Activated CD4-positive, alpha-beta T cell treated with anti-CD3 and anti-CD28 coated beads for 36 hours (primary cell): ENCODE data around the gene CDH16. TPM values are rescaled to one million over a fixed set of nuclear protein-coding genes. Genes with fewer than 3 reads are reported as not detected.

ENCODE experiments used
- ATAC-seq: fragments of 200-7000 bp; cut with Tn5 transposase; one replicate; pipeline ENCODE4 v1.10.0; 2021; ENCODE audit warnings: mild to moderate bottlenecking, moderate library complexity
- CTCF ChIA-PET: fragments of 350-600 bp; sonication (Branson Sonifier 250); formaldehyde crosslinking; loops from one replicate; lab custom pipeline; 2021; ENCODE audit warnings: antibody characterized with exemption; lab: Charles Lee
- POLR2A ChIA-PET: fragments of 350-600 bp; sonication (Branson Sonifier 250); formaldehyde crosslinking; loops from one replicate; lab custom pipeline; 2021; ENCODE audit warnings: antibody characterized with exemption, inconsistent platforms; lab: Charles Lee
- DNase-seq: peaks from one replicate; pipeline ENCODE4 v3.0.0-alpha.2; 2020
- H3K27ac Mint-ChIP-seq: one replicate; pipeline ENCODE4 v1.8.0; 2021; ENCODE audit warnings: mixed read lengths
- H3K27me3 Mint-ChIP-seq: one replicate; pipeline ENCODE4 v1.8.0; 2021; ENCODE audit warnings: mixed read lengths
- H3K36me3 Mint-ChIP-seq: one replicate; pipeline ENCODE4 v1.8.0; 2021; ENCODE audit warnings: low read depth, mixed read lengths
- H3K4me1 Mint-ChIP-seq: one replicate; pipeline ENCODE4 v1.8.0; 2021; ENCODE audit warnings: mixed read lengths
- H3K4me3 Mint-ChIP-seq: one replicate; pipeline ENCODE4 v1.8.0; 2021; ENCODE audit warnings: mild to moderate bottlenecking, moderate library complexity, mixed read lengths
- H3K9me3 Mint-ChIP-seq: one replicate; pipeline ENCODE4 v1.8.0; 2021; ENCODE audit warnings: low read depth, mixed read lengths
- intact Hi-C, 2 experiments: fragments of 100-400 bp; cut with DNase I in 1 of 2; cut with micrococcal nuclease in 1 of 2; formaldehyde crosslinking; loops; one replicate each; pipeline versions ENCODE4 v1.14.2 to v1.15.1; 2022 to 2024; cut with DNase I, micrococcal nuclease
- total RNA-seq, 2 experiments: library from RNA; stranded (reverse); gene quantifications; one replicate each; pipeline ENCODE4 v1.2.3, GENCODE V29; 2021

Gene CDH16
- total RNA-seq, 2 experiments from 2014 or later, result not detected

GRCh38 chr16:66920924-66921680 lies 2.4 kb upstream of the CDH16 start:
- no peaks in the 10 kb centered on the region for H3K36me3 Mint-ChIP-seq
- ATAC-seq, result no peak
- H3K4me3 Mint-ChIP-seq, result no peak overlapping the region
- H3K27ac Mint-ChIP-seq, result no peak overlapping the region
- no peak for DNase-seq
- peaks cover 32% of the 10 kb centered on the region for H3K27me3 Mint-ChIP-seq
- ChIA-PET POLR2A (interaction anchor here (0.6 kb wide), 1 partner anchor 179 kb away, joined by 3 read pairs; no protein-coding TSS in a partner anchor), CTCF (interaction anchor here (0.7 to 2.0 kb wide), 3 partner anchors 11 to 43 kb away, joined by 3 to 5 read pairs (median 3); no protein-coding TSS in a partner anchor)
- H3K4me1 Mint-ChIP-seq, result peaks cover 7% of the 10 kb centered on the region
- intact Hi-C loops, result no loop called here
- no peaks in the 10 kb centered on the region for H3K9me3 Mint-ChIP-seq

- peaks cover 1% of the 10 kb centered on the region for H3K4me1 Mint-ChIP-seq
- no peak for DNase-seq
- H3K4me3 Mint-ChIP-seq, result no peak overlapping the region
- POLR2A ChIA-PET, result no interaction called here
- H3K27ac Mint-ChIP-seq, result no peak overlapping the region
- ATAC-seq, result no peak
- H3K27me3 Mint-ChIP-seq, result peaks cover 24% of the 10 kb centered on the region
- no peaks in the 10 kb centered on the region for H3K36me3 Mint-ChIP-seq
- no peaks in the 10 kb centered on the region for H3K9me3 Mint-ChIP-seq
- intact Hi-C loops, result no loop called here
- CTCF ChIA-PET, result interaction anchor here (1.3 to 2.0 kb wide), 3 partner anchors 11 to 13 kb away, joined by 3 to 6 read pairs (median 5); no protein-coding TSS in a partner anchor
These were observed 1.6 kb upstream of the CDH16 start for GRCh38 chr16:66920299-66920590.

- no peaks in the 10 kb centered on the region for H3K36me3 Mint-ChIP-seq
- H3K4me3 Mint-ChIP-seq, result no peak overlapping the region
- peaks cover 23% of the 10 kb centered on the region for H3K27me3 Mint-ChIP-seq
- H3K4me1 Mint-ChIP-seq, result no peaks in the 10 kb centered on the region
- POLR2A ChIA-PET, result no interaction called here
- ATAC-seq, result no peak
- CTCF ChIA-PET, result interaction anchor here (0.6 to 1.4 kb wide), 4 partner anchors 12 to 271 kb away, joined by 3 to 6 read pairs (median 4); no protein-coding TSS in a partner anchor
- no peak for DNase-seq
- intact Hi-C loops, result no loop called here
- no peaks in the 10 kb centered on the region for H3K9me3 Mint-ChIP-seq
- H3K27ac Mint-ChIP-seq, result no peak overlapping the region
These were observed 1.0 kb upstream of the CDH16 start for GRCh38 chr16:66919569-66920298.

GRCh38 chr16:66918355-66918754 lies 330 bp downstream of the CDH16 start:
- H3K4me1 Mint-ChIP-seq, result no peaks in the 10 kb centered on the region
- ChIA-PET POLR2A (interaction anchor here (1.1 kb wide), 1 partner anchor 15 kb away, joined by 3 read pairs; no protein-coding TSS in a partner anchor), CTCF (interaction anchor here (0.5 to 1.4 kb wide), 5 partner anchors 7 to 403 kb away, joined by 3 to 4 read pairs (median 4); partner anchors contain the start of gene RRAD)
- H3K9me3 Mint-ChIP-seq, result no peaks in the 10 kb centered on the region
- H3K27ac Mint-ChIP-seq, result no peak overlapping the region
- ATAC-seq, result no peak
- intact Hi-C loops, result no loop called here
- H3K27me3 Mint-ChIP-seq, result peaks cover 13% of the 10 kb centered on the region
- no peaks in the 10 kb centered on the region for H3K36me3 Mint-ChIP-seq
- DNase-seq, result no peak
- no peak overlapping the region for H3K4me3 Mint-ChIP-seq

GRCh38 chr16:66917741-66918140 lies 944 bp downstream of the CDH16 start:
- ATAC-seq, result no peak
- H3K27me3 Mint-ChIP-seq, result peaks cover 8% of the 10 kb centered on the region

GRCh38 chr16:66916518-66916917 lies 2.2 kb downstream of the CDH16 start:
- no peaks in the 10 kb centered on the region for H3K4me1 Mint-ChIP-seq
- CTCF ChIA-PET, result interaction anchor here (1.0 kb wide), 1 partner anchor 21 kb away, joined by 3 read pairs; no protein-coding TSS in a partner anchor
- no peak overlapping the region for H3K27ac Mint-ChIP-seq

More at GRCh38 chr16:66917741-66918140, 944 bp downstream of the CDH16 start:
- DNase-seq, result no peak
- ChIA-PET POLR2A (interaction anchor here (0.6 to 1.1 kb wide), 2 partner anchors 16 to 234 kb away, joined by 3 read pairs; no protein-coding TSS in a partner anchor), CTCF (interaction anchor here (0.6 to 1.4 kb wide), 4 partner anchors 8 to 100 kb away, joined by 3 to 4 read pairs (median 4); partner anchors contain the start of gene RRAD)
- intact Hi-C loops, result no loop called here
- Mint-ChIP-seq H3K9me3 (no peaks in the 10 kb centered on the region), H3K4me1 (no peaks in the 10 kb centered on the region), H3K36me3 (no peaks in the 10 kb centered on the region), H3K27ac (no peak overlapping the region), H3K4me3 (no peak overlapping the region)

GRCh38 chr16:66915041-66915440 lies 3.6 kb downstream of the CDH16 start:
- Mint-ChIP-seq H3K4me3 (no peak overlapping the region), H3K36me3 (no peaks in the 10 kb centered on the region), H3K27me3 (peaks cover 2% of the 10 kb centered on the region), H3K9me3 (no peaks in the 10 kb centered on the region), H3K27ac (no peak overlapping the region), H3K4me1 (no peaks in the 10 kb centered on the region)
- no peak for DNase-seq
- no peak for ATAC-seq
- intact Hi-C loops, result no loop called here
- ChIA-PET CTCF (interaction anchor here (0.7 to 1.1 kb wide), 3 partner anchors 13 to 178 kb away, joined by 3 to 6 read pairs (median 3); no protein-coding TSS in a partner anchor), POLR2A (no interaction called here)

More at GRCh38 chr16:66916518-66916917, 2.2 kb downstream of the CDH16 start:
- Mint-ChIP-seq H3K27me3 (peaks cover 8% of the 10 kb centered on the region), H3K9me3 (no peaks in the 10 kb centered on the region), H3K36me3 (no peaks in the 10 kb centered on the region), H3K4me3 (no peak overlapping the region)
- POLR2A ChIA-PET, result no interaction called here
- ATAC-seq, result no peak
- DNase-seq, result no peak
- intact Hi-C loops, result no loop called here

- CTCF ChIA-PET, result interaction anchor here (0.7 to 1.1 kb wide), 3 partner anchors 14 to 178 kb away, joined by 3 to 6 read pairs (median 3); no protein-coding TSS in a partner anchor
- H3K4me1 Mint-ChIP-seq, result no peaks in the 10 kb centered on the region
- POLR2A ChIA-PET, result no interaction called here
These were observed 4.1 kb downstream of the CDH16 start for GRCh38 chr16:66914541-66914940.

GRCh38 chr16:66913711-66914110 lies 5.0 kb downstream of the CDH16 start:
- H3K36me3 Mint-ChIP-seq, result no peaks in the 10 kb centered on the region
- CTCF ChIA-PET, result interaction anchor here (1.1 kb wide), 1 partner anchor 39 kb away, joined by 3 read pairs; no protein-coding TSS in a partner anchor
- DNase-seq, result no peak
- no peak overlapping the region for H3K27ac Mint-ChIP-seq
- peaks cover 2% of the 10 kb centered on the region for H3K27me3 Mint-ChIP-seq
- intact Hi-C loops, result no loop called here
- H3K9me3 Mint-ChIP-seq, result no peaks in the 10 kb centered on the region
- POLR2A ChIA-PET, result no interaction called here
- no peak overlapping the region for H3K4me3 Mint-ChIP-seq
- no peak for ATAC-seq
- no peaks in the 10 kb centered on the region for H3K4me1 Mint-ChIP-seq

More at GRCh38 chr16:66914541-66914940, 4.1 kb downstream of the CDH16 start:
- Mint-ChIP-seq H3K27me3 (peaks cover 2% of the 10 kb centered on the region), H3K9me3 (no peaks in the 10 kb centered on the region), H3K4me3 (no peak overlapping the region), H3K36me3 (no peaks in the 10 kb centered on the region), H3K27ac (no peak overlapping the region)
- no peak for ATAC-seq
- intact Hi-C loops, result no loop called here
- DNase-seq, result no peak

GRCh38 chr16:66913081-66913480 lies 5.6 kb downstream of the CDH16 start:
- H3K27ac Mint-ChIP-seq, result no peak overlapping the region
- intact Hi-C loops, result no loop called here
- DNase-seq (no peak), ATAC-seq (no peak)
- no peaks in the 10 kb centered on the region for H3K9me3 Mint-ChIP-seq
- POLR2A ChIA-PET, result no interaction called here
- no peaks in the 10 kb centered on the region for H3K36me3 Mint-ChIP-seq
- H3K4me1 Mint-ChIP-seq, result no peaks in the 10 kb centered on the region
- CTCF ChIA-PET, result interaction anchor here (0.8 to 1.1 kb wide), 2 partner anchors 38 to 41 kb away, joined by 3 read pairs; no protein-coding TSS in a partner anchor
- H3K27me3 Mint-ChIP-seq, result peaks cover 2% of the 10 kb centered on the region
- no peak overlapping the region for H3K4me3 Mint-ChIP-seq

GRCh38 chr16:66911801-66912200 lies 6.9 kb downstream of the CDH16 start:
- H3K4me1 Mint-ChIP-seq, result no peaks in the 10 kb centered on the region
- POLR2A ChIA-PET, result interaction anchor here (1.1 kb wide), 1 partner anchor 20 kb away, joined by 3 read pairs; no protein-coding TSS in a partner anchor

More at GRCh38 chr16:66911801-66912200, 6.9 kb downstream of the CDH16 start:
- no peaks in the 10 kb centered on the region for H3K36me3 Mint-ChIP-seq
- peaks cover 2% of the 10 kb centered on the region for H3K27me3 Mint-ChIP-seq
- H3K27ac Mint-ChIP-seq, result no peak overlapping the region
- CTCF ChIA-PET, result interaction anchor here (0.6 to 0.8 kb wide), 3 partner anchors 11 to 12 kb away, joined by 3 to 4 read pairs (median 3); no protein-coding TSS in a partner anchor
- intact Hi-C loops, result no loop called here
- no peak overlapping the region for H3K4me3 Mint-ChIP-seq
- no peaks in the 10 kb centered on the region for H3K9me3 Mint-ChIP-seq
- no peak for DNase-seq
- no peak for ATAC-seq
